Measurements from ENCODE around the gene TEX22. TPM values are rescaled to one million over a fixed set of nuclear protein-coding genes. Genes with fewer than 3 reads are reported as not detected.
"Not testable (repeated sequence)": the region's sequence is repeated elsewhere in the genome, so short reads cannot be mapped to it uniquely, and the experiment has no call there.

Gene TEX22
- total RNA-seq, 1 donor from 2014 or later, result not detected

DNA sequence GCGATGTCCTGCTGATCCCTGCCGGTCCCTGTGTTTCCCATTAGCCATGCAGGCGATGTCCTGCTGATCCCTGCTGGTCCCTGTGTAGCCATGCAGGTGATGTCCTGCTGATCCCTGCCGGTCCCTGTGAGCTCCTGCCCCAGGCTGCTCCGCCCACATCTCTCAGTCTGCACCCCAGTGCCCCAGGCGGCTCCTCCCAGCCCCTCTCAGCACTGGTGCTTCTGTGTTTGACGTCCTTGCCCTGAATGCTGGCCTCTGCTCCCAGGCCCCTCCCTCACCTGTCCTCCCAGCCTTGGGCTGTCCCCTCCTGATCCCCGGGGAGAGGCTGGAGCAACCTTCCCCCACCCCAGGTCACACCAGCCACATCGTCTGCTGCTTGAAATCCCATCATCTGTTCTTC lies 41.4 kb upstream of the TEX22 start:
- Histone ChIP-seq H3K36me3 (peaks cover 18 to 47% of the 10 kb centered on the region in 2 donors), H3K9me3 (no peaks in the 10 kb centered on the region), H3K27me3 (no peaks in the 10 kb centered on the region), H3K4me3 (no peak overlapping the region), H3K27ac (no peak overlapping the region), H3K4me1 (peaks cover 0 to 2% of the 10 kb centered on the region in 2 donors)
- no peak for DNase-seq (ENCODE audit: low spot score in 2 of 2)
- TF ChIP-seq, protein P1, sequence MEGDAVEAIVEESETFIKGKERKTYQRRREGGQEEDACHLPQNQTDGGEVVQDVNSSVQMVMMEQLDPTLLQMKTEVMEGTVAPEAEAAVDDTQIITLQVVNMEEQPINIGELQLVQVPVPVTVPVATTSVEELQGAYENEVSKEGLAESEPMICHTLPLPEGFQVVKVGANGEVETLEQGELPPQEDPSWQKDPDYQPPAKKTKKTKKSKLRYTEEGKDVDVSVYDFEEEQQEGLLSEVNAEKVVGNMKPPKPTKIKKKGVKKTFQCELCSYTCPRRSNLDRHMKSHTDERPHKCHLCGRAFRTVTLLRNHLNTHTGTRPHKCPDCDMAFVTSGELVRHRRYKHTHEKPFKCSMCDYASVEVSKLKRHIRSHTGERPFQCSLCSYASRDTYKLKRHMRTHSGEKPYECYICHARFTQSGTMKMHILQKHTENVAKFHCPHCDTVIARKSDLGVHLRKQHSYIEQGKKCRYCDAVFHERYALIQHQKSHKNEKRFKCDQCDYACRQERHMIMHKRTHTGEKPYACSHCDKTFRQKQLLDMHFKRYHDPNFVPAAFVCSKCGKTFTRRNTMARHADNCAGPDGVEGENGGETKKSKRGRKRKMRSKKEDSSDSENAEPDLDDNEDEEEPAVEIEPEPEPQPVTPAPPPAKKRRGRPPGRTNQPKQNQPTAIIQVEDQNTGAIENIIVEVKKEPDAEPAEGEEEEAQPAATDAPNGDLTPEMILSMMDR (IDR thresholded peaks at IDR 0.05), result no peak
- intact Hi-C loops (cut with DNase I), result no loop called here

DNA sequence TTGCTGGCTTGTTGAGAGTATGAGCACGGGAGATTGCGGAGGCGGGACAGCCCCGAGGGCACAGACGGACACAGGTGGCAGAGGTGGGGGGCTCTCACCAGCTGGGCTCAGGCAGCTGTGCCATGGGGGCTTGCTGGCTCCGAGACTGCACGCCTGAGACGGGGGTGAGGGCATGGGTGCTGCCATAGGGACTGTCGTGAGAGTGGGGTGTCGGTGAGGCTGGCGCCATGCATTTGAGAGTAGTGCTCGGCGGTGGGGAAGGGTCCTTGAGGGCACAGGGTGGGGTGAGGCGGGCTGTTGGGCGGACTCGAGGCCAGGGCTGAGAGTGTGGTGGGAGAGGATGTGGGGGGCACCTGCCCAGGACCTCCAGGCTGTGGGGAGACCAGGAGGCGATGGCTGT lies 40.7 kb upstream of the TEX22 start:
- no peaks in the 10 kb centered on the region for H3K4me1 ChIP-seq
- H3K36me3 ChIP-seq, result peaks cover 18 to 47% of the 10 kb centered on the region in 2 donors
- H3K27me3 ChIP-seq, result no peaks in the 10 kb centered on the region
- no peak for DNase-seq (ENCODE audit: low spot score in 2 of 2)
- no peak overlapping the region for H3K27ac ChIP-seq
- TF ChIP-seq, protein P1 (IDR thresholded peaks at IDR 0.05), result no peak
- no peak overlapping the region for H3K4me3 ChIP-seq
- H3K9me3 ChIP-seq, result no peaks in the 10 kb centered on the region
- intact Hi-C loops (cut with DNase I), result no loop called here

DNA sequence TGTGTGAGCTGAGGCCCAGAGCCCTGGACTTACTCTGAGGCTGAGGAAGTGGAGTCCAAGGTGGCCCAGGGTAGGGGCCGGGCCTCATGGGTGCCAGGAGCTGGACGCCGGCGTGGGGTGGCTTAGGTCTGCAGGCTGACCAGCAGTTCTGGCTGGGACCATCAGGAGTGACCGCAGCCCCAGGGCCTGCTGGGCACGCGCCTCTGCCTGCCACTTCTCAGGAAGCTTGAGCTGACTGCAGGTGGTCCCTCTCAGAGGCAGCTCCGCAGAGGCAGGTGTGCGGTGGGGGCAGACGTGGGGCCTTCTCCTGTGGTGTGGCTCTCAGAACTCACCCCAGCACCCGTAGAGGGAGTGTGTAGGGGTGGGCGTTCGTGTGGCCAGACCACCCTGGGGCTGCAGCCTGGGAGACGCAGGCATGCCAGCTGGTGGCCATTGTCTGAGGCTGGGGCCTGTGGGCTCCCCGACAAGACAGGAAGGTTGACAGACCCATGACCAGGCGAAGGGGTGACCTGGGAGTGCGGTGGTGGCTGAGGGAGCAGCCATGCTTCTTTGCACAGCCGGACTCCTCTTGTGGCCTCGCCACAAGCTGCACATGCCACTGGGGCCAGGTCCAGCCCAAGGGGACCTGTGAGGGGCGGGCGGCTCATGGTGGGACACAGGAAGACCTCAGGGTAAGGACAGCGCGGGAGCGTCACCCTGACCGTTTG lies 40.0 kb upstream of the TEX22 start:
- no peak for DNase-seq (ENCODE audit: low spot score in 2 of 2)
- H3K36me3 ChIP-seq, result peaks cover 18 to 47% of the 10 kb centered on the region in 2 donors
- TF ChIP-seq, protein P1 (IDR thresholded peaks at IDR 0.05), result no peak
- no peak overlapping the region for H3K4me3 ChIP-seq
- H3K27ac ChIP-seq, result no peak overlapping the region
- no peaks in the 10 kb centered on the region for H3K27me3 ChIP-seq
- intact Hi-C loops (cut with DNase I), result no loop called here
- no peaks in the 10 kb centered on the region for H3K9me3 ChIP-seq
- no peaks in the 10 kb centered on the region for H3K4me1 ChIP-seq

DNA sequence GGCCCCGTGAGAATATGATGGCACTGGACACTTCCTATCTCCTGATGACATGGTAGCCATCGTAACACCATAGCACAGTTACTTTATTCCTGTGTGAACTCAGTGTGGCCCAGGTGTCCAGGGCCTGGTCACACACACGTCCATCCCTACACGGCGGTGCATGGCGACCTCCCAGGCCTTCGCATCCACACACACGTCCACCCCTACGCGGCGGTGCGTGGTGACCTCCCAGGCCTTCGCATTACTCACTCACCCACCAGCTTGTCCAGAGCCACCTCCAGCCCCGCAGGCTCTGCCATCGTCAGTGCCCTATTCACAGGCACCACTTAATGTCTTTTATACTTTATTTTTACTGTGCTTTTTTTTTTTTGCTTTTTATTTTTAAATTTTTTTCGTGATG lies 39.4 kb upstream of the TEX22 start:
- no peak overlapping the region for H3K4me3 ChIP-seq
- no peak for DNase-seq (ENCODE audit: low spot score in 2 of 2)
- no peaks in the 10 kb centered on the region for H3K4me1 ChIP-seq
- H3K27me3 ChIP-seq, result no peaks in the 10 kb centered on the region
- TF ChIP-seq, protein P1 (IDR thresholded peaks at IDR 0.05), result no peak
- intact Hi-C loops (cut with DNase I), result no loop called here
- no peak overlapping the region for H3K27ac ChIP-seq
- no peaks in the 10 kb centered on the region for H3K9me3 ChIP-seq
- H3K36me3 ChIP-seq, result peaks cover 18 to 44% of the 10 kb centered on the region in 2 donors

DNA sequence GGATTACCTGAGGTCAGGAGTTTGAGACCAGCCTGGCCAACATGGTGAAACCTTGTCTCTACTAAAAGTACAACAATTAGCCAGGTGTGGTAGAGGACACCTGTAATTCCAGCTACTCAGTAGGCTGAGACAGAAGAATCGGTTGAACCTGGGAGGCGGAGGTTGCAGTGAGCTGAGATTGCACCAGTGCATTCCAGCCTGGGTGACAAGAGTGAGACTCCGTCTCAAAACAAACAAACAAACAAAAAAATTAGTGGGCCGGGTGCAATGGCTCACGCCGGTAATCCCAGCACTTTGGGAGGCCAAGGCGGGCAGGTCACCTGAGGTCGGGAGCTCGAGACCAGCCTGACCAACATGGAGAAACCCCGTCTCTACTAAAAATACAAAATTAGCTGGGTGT lies 36.9 kb upstream of the TEX22 start:
- H3K27me3 ChIP-seq; H3K4me1 ChIP-seq; DNase-seq (ENCODE audit: low spot score in 2 of 2); H3K4me3 ChIP-seq; H3K9me3 ChIP-seq; intact Hi-C loops (cut with DNase I); H3K27ac ChIP-seq: not testable (repeated sequence)
- H3K36me3 ChIP-seq, result peaks cover 7 to 27% of the 10 kb centered on the region in 2 donors

DNA sequence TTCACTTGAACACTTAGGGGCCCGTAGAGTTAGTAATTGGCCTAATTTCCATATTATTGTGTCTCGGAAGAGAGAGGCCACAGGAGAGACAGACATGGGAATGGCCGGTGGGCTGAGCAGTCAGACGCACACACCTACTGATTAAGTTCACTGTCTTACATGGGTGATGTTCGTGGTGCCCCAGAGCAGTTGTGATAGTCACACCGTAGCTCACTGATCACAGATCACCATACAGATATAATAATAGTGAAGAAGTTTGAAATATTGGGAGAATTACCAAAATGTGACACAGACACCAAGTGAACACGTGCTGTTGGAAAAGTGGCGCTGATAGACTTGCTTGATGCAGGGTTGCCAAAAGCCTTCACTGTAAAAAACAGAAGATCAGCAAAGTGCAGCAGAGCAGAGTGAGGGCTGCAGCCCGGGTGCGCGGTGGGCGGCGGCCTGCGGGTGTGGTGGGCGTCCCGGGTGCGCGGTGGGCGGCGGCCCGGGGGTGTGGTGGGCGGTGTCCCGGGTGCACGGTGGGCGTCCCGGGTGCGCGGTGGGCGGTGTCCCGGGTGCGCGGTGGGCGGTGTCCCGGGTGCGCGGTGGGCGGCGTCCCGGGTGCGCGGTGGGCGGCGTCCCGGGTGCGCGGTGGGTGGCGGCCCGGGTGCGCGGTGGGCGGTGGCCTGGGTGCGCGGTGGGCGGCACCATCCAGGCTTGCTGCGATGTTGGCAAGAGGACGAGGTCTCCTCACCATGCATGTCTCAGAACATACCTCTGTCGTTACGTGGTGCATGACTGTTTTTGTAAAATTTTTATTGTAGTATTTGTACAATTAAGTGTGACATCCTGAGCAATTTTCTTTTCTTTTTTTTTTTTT lies 34.3 kb upstream of the TEX22 start:
- intact Hi-C loops (cut with DNase I), result no loop called here
- Histone ChIP-seq H3K9me3 (no peaks in the 10 kb centered on the region), H3K4me1 (no peaks in the 10 kb centered on the region), H3K4me3 (peak overlapping the region in 1 of 2 donors; percentile 37), H3K27ac (no peak overlapping the region), H3K27me3 (no peaks in the 10 kb centered on the region), H3K36me3 (peaks cover 21 to 27% of the 10 kb centered on the region in 2 donors)
- TF ChIP-seq, protein P1 (IDR thresholded peaks at IDR 0.05), result no peak
- no peak for DNase-seq (ENCODE audit: low spot score in 2 of 2)

Measured in ascending aorta (tissue), 2 donors.